Activated T-cell treated with anti-CD3 and anti-CD28 coated beads for 48 hours (primary cell): ENCODE measurements around the gene PLA2G7.
"Not testable (repeated sequence)": the region's sequence is repeated elsewhere in the genome, so short reads cannot be mapped to it uniquely, and the experiment has no call there.

ENCODE experiments used
- DNase-seq: peaks from one replicate; pipeline ENCODE4 v3.0.0-alpha.2; 2020; ENCODE audit warnings: low read depth

PLA2G7 gene

DNA sequence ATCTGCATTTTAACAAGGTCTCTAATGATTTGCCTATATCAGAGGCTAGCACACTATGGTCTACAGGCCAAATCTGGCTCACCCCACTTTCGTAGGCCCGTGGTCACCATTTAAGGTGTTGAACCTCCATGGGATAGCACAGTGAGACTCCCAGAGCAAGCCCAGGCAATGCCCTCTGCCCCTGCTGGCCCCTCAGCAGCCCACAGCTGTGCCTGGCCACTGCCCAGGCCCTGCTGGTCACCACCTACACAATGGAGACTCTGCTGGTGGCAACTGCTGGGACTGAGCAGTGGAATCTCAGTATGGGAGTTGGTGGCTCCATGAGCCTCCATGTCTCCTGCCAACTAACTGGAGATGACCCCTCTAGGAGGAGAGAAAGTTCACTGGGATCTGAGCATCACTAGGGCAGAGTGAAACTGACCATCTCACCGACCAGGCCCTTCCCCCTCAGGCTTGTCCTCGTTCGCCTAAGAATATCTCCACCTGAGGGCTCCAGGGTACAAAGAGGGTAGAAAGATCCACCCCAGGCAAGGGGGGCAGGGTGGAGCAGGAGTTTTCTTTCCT, 13.8 kb upstream of the PLA2G7 start:
- no peak for DNase-seq

DNA sequence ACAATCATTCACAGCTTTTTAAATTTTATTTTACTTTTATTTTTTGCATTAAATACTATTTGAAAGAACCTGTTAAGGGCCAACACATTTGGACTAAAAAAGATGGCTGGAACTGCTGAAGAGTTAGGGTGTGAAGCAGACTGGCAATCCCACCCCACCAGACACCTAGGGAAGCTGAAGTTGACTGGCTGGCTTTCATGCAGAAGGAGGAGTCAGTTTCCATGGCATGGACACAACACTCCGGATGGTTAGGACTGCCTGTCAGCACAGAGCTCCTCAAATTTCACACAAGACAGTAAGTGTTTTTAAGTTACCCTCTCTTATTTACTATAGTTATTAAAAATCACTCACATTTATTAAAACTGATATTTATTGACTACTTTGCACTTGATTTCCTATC, 11.5 kb upstream of the PLA2G7 start, which contains the start of gene ANKRD66:
ANKRD66 (plus strand) TSS at position 238 of the 400 bp plus-strand sequence. CDS start 5,016 bp downstream, outside the sequence.
- no peak for DNase-seq

DNA sequence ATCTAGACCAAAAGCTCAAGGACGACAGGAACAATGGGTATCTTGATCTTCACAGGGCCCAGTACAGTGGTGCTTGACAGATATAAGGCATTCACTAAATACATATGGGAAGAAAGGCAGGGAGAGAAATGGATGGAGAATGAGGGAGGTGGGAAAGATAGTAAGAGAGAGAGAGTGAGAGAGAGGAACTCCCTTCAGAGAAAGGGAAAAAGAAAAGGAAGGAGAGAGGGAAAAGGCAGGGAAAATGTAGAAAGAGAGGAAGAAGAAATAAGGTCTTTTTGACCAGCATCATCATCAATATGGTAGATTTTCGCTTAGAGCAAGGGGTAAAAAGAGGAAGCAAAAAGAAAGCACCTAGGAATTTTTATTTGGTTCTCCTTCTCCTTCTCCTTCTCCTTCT, 10.8 kb upstream of the PLA2G7 start:
- DNase-seq = no peak

DNA sequence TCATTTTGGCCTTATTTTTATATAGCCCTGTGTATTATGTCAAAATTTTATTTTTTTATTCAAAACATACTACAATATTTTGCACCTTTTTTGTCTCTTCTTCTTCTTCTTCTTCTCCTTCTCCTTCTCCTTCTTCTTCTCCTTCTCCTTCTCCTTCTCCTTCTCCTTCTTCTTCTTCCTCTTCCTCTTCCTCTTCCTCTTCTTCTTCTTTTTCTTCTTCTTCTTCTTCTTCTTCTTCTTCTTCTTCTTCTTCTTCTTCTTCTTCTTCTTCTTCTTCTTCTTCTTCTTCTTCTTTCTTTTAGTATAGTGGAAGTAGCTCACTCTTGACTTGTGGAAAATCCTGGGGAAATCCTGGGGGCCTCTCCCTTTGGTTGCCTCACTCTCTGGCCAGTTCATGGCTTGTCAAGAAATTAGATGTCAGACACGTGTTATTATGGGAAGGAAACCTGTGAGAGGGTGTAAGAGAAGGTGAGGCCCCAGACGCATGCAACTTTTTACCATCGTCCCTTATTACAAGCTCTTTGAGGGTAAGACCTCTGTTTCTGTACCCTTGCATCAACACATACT, 9.1 kb upstream of the PLA2G7 start:
- not testable (repeated sequence) for DNase-seq

DNA sequence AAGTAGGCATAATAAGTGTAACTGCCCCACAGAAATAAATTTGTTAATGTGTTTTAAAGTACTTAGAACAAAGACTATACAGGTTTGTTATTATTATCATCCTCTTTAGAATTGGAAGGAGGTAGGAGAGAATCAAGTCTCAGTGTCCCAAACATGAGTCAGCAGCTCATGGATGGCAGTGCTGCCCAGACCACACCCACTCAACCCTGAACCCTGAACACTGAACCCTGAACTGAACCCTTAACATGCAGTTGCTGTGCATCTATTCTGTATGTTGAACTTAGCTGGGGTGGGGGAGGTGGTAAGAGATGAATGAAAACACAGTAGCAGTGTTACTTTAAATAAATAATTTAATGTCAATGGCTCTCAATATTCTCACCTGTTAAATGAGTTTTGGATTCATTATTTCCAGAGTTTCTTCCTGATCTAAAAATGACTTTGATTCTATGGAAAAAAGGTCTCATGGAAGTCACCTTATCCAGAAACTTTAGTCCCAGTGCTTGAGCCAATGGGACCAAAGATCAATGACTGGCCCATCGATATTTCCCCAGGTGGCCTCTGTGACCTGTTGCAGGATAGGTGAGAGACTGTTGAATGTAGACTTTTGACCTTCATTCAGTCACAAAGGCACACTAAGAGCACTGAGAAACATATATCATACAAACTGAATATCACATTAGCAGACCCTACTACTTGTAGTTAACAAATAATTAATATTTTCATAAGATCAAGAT, 8.4 kb upstream of the PLA2G7 start:
- DNase-seq = no peak

DNA sequence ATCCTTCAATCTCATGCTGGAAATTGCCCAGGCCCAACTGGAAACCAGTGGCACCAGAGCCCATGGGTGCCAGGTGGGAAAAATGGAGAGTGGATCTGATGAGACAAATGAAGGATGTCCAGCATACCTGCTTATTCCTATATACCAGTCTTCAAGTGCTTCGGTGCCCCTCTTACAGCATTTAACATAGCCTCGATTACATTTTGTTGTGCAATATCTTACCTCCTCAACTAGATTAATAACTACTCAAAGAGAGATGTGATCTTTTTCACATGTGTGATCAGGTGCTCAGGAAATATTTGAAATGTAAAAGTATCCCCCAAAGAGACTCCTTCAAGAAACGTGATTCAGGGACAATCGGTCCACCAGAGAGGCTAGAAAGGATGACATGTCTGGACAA, 6.7 kb upstream of the PLA2G7 start:
- no peak for DNase-seq

DNA sequence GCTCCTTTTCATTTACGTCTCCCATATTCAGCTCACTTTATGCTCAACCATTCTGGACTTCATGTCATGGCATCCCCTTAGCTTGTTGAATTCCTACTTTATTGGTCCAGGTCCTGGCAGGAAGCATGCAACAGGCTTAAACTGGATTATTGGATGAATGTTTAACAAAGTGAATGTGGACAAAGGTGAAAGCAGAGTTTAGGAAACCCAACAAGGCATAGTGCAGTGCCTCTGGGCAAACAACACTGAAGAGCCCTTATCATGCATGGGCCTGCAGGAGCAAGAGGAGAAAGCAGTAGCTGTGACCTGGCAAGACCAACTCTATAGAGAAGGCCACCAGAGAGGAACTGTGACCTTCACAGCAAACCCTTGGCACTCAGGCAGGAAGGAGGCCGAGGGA, 6.3 kb upstream of the PLA2G7 start:
- no peak for DNase-seq

DNA sequence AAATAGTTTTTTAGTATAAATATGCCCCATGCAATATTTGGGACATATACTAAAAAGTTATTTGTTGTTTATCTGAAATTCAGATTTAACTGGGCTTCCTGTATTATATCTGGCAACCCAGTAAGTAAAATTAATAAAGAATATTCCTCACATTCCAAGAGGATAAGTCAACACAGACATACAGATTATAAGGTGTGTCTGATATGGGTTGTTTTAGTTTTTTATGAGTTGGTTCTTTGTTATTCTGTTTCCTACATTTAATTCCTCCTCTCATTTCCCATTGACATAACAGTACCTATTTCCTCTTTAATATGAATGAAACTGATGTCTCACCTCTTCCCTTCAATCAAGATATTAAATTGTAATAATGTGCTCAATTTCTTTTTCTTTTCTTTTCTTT, 1.7 kb upstream of the PLA2G7 start:
- DNase-seq = no peak

DNA sequence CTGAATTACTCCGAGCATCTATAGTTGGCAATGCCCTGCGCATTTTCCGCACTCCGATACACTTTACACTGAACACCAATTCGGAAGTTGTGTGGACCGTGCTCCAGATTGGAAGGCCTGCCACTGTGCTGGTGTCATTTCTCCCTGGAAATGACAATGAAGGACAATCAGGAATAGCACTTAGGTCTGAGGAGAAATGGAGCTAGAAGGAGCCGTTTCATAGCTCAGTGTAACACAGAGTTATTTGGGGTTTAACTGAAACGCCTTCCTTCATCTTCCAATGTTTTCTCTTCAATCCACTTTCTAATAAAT, 501 bp upstream of the PLA2G7 start:
- no peak for DNase-seq

DNA sequence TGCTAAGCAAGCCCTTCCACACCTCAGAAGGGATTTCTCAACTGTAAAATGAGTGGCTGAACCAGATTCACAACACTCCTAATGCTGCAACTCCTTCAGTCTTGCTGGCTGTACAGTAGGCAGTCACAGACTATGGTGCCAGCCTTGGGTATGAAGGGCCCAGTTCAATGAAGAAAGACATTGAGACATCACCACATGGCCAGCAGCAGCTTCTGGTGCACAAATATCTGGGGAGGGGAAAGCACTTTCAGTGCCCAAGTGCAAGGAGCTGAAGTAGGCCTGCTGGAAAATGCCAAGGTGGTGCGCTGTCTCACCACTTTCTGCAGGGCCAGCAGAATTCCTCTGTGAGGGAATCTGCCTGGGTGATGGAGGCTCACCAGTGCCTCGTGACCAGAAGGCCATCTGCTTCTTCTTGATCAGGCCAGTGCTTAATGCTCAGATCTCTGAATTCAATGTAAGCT, 1.8 kb downstream of the PLA2G7 start:
- no peak for DNase-seq

DNA sequence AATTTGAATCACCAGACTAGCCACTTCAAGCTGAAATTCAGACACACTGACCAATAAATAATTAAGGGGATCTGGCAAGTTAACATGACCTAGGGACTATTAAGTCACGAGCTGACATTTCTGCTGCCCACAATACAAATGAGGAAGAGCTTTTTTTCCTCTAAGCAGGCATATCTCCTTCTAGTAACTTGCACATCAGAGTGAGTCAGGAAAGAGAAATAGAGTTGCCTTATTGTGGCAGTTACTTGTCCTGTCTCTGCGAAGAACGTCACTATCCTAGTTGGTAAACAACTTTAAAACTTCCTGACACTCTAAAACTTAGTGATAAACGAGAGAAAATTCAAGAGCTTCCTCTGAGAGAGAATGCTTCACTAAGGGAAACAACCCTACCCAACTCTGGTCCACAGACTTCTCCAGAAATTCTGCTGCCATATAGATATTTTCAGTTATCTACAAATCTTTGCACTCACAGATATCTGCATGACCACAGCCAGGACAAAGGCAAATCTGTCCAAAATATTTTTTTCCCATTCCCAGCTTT, 4.2 kb downstream of the PLA2G7 start:
- DNase-seq = no peak

DNA sequence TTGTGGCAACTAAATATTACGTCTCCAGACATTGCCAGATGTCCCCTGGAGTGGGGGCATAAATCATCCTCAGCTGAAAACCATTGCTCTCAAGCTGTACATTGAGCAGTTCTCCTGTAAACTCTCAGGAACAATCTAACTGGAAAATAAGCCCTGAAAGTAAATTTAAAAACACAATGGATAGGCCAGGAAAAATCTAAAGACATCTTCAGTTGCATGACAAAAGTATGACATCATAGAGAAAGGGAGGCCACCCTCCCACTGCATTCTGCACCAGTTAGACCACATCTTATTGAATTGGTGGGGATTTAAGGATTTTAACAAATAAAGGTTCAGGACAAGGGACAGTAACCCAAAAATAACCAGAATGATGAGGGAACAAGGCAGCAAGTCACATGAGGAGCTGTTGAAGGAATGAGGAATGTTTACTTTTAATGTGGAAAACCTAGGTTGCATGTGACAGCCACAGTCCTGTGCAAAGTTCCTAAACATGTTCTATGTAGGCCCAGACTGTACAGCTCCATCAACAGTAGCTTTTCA, 5.3 kb downstream of the PLA2G7 start:
- DNase-seq = no peak

DNA sequence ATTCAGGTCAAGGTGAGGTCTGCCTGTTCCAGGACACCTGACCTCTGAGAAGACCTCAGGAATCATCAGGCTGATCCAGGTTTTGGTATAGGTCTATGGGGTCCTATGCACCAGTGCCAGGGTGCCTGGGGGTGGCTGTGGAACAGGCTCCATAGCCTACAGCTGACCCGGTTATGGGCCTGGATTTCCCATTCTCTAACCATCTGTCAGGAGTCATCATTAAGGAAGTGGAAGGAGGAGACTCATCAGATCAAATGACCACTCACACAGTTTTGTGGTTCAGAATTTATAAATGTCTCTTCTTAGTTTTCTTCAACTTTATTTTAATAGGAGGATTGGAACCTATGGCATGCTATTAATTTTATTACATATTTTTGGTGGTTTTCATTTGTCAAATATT, 14.8 kb downstream of the PLA2G7 start:
- no peak for DNase-seq

DNA sequence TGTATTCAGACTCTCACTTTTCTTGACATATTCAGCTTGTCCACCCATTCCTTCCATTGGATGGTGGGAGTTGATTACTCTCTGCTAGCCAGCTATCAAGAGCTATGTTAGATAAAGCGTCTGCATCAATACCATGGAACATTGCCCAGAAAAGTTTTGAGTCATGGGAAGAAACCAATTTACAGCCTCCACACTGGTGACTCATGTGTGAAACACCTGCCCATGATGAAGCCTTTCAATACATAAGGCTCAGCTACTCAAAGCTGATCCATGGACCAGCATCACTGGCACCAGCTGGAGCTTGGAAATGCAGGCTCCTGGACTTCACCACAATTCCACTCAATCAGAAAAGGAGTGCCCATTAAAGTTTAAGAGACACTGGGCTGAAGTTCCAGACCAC, 16.1 kb downstream of the PLA2G7 start:
- no peak for DNase-seq

DNA sequence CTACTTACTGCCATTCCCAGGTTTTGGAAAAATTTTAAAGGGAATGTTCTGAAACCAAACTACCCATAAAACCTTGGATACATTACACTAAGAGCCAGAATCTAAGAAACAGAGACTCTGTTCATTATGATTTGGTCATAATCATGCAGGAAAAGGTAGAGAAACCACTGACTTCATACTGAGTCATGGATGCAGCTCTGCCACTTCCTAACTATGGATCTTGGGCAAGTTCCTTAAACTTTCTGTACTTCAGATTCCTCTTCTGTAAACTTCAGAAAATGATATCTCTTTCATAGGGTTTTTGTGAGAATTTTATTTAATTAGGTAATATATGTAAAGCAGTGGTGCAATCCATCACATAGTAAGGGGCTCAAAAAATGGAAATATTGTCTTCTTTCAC, 20.0 kb downstream of the PLA2G7 start:
- no peak for DNase-seq

DNA sequence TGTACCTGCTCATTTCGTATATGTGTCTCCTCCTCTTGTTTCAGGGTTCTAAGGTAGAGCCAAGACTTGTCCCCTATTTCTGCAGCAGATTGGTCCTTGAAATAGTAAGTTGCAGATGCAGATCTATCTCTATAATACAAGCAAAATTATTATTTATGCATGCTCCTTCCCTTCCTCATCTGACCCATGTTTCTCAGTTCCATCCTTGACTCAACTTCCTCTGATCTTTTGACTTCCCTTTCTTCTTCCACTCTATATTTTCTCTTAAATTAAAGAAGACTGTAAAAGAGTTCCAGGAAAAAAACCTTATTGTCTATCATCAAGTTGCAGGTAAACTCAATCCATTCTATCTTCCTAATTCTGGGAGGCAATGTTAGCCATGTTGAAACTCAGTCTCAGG, 23.7 kb downstream of the PLA2G7 start:
- DNase-seq = no peak

DNA sequence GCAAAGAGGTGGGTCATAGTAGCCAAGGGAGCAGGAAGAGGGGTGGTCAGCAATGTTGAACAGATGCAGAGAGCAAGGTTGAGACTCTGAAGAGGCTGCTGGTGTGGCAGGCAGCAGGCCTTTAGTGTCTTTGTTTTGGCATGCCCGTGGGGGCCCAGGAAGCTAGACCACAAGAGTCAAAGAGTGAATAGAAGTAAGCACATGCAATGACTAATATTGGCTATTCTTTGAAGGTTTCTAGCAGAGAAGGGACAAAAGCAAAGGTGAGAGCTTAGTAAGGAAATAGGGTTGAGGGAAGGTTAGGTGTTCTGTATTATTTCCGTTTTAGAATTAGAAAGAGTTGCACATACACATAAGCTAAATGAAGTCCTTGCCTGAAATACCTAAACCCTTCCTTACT, 28.7 kb downstream of the PLA2G7 start:
- DNase-seq = no peak

DNA sequence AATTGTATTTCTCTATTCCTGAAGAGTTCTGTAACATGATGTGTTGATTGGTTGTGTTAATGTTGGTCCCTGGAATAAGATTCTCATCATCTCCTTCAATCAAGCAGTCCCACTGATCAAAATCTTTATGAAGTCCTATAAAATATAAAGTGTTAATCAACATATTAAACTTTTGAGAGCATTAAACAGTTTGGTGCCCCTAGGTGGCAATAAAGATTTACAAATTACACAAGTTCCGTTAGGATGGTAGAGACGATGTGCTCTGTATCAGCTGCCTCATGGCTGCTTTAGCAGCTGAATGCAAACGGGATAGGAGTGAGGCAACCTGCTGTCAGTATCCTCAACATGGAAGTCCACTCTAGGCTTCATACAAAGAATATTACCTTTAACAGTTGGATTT, 30.6 kb downstream of the PLA2G7 start:
- no peak for DNase-seq

DNA sequence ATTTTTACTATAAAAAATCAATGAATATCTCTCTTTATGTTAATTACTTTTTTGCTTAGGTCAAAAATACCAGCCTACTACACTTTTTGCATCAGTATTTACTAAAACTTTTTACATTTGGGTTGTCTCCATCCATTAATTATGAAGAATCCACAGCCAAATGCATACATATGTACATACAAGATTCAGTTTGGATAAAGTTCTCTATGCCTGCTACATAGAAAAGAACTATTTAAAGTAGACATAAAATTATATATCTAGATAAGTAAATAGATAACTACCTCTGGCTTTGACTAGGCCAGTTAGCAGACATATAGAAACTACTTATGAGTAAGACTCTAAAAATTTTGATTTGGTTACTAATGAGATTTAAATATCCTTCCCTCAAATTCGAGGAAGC, 35.2 kb downstream of the PLA2G7 start:
- DNase-seq = no peak

DNA sequence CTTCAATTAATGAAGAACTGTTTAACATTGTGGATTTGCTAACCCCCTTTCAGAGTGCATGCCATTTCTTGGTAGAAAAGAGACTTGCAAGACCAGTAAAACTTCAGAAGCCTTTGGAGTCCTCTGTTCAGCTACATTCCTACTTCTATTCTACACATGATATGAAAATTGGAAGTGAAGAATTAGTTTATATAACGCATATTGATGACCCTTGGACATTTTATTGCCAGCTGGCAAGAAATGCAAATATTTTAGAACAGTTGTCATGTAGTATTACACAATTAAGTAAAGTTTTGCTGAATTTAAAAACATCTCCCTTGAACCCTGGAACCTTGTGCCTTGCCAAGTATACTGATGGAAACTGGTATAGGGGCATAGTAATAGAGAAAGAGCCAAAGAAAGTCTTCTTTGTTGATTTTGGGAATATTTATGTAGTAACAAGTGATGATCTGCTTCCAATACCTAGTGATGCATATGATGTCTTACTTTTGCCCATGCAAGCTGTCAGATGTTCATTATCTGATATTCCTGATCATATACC, 44.2 kb downstream of the PLA2G7 start:
- no peak for DNase-seq

DNA sequence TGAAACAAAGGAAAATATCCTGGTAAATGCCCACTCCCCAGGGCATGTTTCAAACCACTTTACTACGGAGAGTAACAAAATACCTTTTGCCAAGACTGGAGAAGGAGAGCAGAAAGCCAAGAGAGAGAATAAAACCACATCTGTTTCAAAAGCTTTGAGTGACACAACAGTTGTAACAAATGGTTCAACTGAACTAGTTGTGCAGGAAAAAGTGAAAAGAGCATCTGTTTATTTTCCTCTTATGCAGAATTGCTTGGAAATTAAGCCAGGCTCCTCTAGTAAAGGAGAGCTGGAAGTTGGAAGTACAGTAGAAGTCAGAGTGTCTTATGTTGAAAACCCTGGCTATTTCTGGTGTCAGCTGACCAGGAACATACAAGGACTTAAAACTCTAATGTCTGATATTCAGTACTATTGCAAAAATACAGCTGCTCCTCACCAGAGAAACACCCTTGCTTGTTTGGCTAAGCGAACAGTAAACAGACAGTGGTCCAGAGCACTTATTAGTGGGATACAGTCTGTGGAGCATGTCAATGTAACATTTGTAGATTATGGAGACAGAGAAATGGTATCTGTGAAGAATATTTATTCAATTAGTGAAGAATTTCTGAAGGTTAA, 44.9 kb downstream of the PLA2G7 start:
- no peak for DNase-seq

DNA sequence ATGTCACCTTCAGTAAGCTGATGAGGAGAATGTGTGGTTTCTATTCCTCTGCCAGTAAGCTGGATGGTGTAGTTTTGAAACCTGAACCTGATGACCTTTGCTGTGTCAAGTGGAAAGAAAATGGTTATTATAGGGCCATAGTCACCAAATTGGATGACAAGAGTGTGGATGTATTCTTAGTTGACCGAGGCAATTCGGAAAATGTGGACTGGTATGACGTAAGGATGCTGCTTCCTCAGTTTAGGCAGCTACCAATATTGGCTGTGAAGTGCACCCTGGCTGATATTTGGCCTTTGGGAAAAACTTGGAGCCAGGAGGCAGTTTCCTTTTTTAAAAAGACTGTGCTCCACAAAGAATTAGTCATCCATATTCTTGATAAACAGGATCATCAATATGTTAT, 45.5 kb downstream of the PLA2G7 start:
- no peak for DNase-seq

DNA sequence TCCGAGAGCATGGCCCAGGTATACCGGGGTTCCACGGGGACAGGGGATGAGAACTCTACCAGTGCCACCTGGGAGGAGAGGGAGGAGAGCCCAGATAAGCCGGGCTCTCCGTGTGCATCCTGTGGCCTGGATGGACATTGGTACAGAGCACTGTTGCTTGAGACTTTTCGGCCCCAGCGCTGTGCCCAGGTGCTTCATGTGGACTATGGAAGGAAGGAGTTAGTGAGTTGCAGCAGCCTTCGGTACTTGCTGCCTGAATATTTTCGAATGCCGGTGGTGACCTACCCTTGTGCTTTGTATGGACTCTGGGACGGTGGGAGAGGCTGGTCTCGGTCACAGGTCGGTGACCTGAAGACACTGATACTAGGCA, 46.2 kb downstream of the PLA2G7 start:
- no peak for DNase-seq
